ENCODE measurements around the gene AP2S1.
"Not testable (repeated sequence)": the region's sequence is repeated elsewhere in the genome, so short reads cannot be mapped to it uniquely, and the experiment has no call there.

AP2S1 gene

DNA sequence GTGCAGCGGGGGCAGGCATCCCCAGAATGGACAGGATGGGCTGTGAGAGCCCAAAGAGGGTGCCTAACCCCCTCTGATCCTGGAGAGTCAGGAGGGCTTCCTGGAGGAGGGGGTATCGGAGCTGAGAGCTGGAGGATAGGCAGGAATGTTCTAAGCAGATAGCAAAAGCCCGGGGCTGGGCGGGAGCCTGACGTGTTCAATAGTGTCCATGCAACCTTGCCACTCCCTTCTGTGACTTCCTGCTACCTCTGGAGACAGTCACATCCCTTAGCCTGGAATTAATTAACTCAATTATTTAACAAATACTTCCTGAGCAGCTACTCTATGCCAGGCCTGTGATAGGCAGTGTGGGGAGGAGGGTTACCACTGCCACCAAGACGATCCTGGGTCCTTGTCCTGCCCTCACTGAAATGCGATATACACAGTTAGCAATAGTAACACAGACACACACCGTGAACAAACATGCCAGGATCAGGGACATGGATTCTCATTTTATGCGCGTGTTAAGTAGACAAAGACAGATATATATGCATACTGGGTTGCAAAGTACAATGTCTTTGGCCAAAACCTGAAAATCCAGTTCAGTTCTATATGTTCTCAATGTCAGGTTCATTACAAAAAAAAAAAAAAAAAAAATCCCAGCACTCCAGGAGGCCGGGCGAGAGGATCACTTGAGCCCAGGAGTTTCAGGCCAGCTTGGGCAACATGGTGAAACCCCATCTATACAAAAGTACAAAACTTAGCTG is 10.7 kb downstream of the AP2S1 start:
- DNase-seq, result no peak

DNA sequence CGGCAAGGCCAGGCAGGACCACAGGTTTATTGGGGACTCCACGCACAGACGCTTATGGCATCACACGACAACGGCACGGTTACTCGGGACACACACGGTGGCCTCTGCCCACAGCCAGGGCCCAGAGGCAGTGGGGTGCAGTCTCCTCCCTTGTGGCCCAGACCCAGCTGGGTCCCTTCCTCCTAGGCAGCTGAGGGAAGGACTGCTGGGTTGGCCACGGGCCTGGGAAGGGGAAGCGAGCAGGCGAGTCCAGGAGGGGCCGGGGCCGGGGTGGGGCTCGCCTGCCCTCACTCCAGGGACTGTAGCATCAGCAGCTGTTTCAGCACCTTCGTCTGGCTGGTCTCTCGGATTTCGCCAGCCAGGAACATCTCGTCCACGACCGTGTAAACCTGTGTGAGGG is 12.5 kb downstream of the AP2S1 start:
- DNase-seq, result no peak

DNA sequence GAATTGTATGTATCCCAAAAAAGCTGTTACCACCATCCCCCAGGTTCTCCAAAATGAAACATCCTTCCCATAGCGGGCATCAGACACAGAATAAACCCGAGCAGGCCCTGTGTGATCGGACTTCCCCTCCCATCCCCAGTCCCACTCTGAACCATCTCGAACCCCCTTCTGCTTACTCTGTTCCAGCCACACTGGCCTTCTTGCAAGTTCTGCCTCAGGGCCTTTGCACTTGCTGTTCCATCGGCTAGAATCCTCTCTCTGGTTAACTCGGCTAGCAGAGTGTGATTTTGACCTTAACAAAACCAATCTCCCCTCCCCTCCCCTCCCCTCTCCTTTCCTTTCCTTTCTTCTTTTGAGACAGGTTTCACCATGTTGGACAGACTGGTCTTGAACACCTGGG is 15.7 kb downstream of the AP2S1 start:
- no peak for DNase-seq

DNA sequence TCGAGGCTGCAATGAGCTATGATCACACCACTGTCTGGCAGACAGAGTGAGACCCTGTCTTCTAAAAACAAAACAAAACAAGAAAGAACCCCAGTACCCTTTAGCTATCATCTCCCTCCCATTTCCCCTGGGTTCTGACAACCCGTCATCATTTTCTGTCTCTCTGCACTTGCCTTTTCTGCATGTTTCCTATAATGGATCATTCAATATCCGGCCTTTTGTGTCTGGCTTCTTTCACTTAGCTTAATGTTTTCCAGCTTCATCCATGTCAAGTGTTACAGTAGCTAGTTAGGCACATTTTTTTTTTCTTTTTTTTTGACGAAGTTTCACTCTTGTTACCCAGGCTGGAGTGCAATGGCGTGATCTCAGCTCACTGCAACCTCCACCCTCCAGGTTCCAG is 16.5 kb downstream of the AP2S1 start:
- DNase-seq, result no peak

DNA sequence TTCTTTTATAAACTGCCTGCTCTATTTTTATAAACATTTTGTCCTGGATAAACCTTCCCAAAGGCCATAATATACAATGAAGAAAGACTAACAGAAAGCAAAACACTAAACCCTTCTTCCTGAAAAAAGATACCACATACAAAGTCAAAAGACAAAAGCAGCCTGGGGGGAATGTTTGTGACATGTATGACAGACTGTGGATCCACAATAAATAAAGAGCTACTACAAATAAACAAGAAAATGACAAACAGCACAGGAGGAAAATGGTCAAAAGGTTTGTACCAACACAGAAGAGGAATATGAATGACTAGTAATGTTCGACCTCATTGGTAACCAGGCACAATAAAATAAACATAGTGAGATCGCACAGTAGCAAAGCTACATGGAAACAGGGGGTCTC is 19.8 kb downstream of the AP2S1 start:
- no peak for DNase-seq

DNA sequence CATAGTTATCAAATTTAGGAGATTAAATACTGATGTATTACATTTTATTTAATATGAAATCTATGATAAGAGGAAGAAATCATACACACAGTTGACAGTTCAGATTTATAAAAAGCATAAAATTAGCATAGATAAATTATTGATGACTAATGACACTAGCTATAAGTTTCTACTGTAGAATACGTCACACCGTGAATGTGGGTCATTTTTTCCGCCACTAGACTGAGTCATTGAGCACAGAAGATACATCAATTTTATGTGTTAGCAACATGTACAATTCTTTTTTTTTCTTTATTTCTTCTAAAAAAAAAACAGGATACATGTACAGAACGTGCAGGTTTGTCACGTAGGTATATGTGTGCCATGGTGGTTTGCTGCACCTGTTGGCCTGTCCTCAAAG is 22.2 kb downstream of the AP2S1 start:
- DNase-seq, result no peak

DNA sequence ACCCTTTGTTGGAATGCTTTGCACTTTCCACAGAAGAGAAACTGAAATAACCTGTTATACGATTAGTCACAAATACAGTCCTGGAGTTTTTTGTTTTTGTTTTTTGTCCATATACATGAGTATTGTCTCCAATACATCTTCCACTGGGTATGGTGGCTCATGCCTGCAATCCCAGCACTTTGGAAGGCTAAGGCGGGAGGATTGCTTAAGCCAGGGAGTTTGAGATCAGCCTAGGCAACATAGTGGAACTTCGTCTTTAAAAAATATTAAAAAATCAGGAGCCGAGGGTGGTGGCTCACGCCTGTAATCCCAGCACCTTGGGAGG is 25.0 kb downstream of the AP2S1 start:
- DNase-seq, result no peak

DNA sequence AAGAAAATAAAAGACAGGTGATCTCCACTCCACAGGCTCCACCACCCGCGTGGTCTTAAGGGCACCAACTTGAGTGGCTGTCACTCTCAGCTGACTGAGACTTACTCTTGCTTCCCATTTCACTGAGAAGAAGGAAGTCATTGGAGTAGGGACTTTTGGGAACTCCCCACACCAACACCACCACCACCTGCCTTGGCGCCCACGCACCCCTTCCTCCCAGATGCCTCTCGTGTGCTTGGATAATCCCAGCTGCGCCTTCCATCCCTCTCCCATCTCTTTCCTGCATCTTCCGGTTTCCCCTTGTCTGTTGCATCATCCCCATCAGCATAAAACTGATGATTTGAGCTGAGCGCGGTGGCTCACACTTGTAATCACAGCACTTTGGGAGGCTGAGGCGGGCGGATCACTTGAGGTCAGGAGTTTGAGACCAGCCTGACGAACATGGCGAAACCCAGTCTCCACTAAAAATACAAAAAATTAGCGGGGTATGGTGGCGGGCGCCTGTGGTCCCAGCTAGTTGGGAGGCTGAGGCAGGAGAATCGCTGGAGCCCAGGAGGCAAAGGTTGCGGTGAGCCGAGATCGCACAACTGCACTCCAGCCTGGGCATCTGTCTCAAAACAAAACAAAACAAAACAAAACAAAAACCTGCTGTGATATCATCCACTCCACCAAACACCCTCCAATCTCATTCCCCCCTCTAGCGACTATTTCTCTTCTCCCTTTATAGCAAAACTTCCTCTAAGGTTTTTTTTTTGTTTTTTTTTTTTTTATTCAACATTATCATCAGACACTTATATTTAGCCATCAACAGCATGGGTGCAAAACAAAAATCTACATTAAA is 25.5 kb downstream of the AP2S1 start:
- peak; percentile 24 to 43 for DNase-seq

DNA sequence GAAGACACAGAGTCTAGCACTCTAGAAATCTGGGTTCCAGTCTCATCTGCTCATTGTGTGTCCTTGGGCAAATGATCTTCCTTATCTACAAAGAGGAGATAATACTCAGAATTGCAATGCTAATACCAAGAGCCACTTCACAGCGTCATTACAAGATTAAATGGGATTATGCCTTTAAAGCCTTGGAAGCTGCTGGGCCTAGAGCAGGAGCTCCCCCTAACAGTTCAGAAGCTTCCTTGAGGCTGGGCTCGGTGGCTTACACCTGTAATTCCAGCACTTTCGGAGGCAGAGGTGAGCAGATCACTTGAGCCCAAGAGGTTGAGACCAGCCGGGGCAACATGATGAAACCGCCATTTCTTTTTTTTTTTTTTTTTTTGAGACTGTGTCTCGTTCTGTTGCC is 27.6 kb downstream of the AP2S1 start:
- no peak for DNase-seq

DNA sequence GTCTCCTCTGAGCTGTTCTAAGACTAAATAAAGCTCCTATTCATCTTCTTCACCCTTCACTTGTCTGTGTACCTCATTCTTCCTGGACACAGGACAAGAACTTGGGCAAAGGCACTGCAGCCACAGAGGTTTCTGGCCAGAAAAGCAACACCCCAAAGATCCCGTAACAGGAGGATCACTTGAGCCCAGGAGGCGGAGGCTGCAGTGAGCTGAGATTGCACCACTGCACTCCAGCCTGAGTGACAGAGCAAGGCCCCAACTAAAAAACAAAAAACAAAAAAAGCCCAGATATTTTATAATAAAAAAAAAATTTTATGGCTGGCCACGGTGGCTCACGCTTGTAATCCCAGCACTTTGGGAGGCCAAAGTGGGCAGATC is 28.2 kb downstream of the AP2S1 start:
- DNase-seq, result not testable (repeated sequence)

DNA sequence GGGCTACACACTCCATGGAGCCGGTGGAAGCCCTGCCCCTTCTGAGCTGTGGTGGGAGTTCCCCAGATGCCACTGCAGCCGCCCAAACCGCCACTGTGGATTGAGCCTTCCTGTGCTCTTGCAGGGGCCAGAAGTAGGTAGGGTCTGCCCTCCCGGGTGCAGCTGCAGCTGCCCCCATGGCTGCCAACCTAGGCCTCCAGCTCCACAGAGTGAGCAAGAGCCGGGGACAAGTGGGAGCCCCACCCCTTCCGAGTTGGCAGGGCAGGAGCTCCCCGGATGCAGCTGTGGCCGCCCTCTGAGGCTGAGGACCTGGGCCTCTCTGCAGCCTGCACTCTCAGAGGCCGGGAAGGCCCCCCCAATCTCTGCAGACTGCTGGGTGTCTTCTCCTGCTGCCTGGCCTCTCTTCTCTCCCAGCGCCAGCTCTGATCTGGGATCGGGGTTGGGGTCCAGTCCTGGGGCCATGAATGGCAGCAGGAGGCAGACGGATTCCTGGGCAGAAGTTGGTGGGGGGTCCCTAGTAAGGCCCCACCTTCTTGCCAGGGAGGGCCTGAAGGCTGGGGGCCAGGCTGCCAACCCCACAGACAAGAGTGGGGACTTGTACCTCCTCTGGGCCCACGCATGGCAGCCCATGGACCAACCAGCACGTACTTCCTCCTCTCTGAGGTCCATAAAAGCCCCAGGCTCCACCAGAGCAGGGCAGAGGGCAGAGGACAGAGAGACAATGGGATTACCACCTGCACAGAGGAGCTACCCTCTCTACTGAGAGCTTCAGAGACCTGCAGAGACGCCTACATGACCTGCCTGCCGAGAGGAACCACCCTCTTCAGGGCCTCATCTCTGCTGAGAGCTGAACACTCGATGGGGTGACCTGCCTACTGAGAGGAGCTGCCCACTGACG is 28.9 kb downstream of the AP2S1 start:
- DNase-seq, result peak; percentile 58 to 72

DNA sequence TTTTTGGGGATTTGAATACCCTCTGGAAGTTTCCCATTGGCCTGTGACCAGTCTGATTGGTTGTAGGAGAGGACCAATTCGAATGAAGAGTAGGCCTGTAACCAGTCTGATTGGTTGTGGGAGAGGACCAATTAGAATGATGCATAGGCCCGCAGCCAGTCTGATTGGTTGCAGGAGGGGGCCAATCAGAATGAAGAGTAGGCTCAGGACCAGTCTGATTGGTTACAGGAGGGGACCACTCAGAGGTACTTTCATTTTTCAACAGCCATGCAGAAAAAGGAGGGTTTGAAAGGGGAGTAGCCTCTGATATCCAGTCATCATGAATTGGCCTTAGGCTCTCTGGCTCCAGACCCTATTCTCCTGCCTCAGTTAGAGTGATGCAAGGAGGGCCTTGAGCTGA is 31.8 kb downstream of the AP2S1 start:
- DNase-seq, result no peak

DNA sequence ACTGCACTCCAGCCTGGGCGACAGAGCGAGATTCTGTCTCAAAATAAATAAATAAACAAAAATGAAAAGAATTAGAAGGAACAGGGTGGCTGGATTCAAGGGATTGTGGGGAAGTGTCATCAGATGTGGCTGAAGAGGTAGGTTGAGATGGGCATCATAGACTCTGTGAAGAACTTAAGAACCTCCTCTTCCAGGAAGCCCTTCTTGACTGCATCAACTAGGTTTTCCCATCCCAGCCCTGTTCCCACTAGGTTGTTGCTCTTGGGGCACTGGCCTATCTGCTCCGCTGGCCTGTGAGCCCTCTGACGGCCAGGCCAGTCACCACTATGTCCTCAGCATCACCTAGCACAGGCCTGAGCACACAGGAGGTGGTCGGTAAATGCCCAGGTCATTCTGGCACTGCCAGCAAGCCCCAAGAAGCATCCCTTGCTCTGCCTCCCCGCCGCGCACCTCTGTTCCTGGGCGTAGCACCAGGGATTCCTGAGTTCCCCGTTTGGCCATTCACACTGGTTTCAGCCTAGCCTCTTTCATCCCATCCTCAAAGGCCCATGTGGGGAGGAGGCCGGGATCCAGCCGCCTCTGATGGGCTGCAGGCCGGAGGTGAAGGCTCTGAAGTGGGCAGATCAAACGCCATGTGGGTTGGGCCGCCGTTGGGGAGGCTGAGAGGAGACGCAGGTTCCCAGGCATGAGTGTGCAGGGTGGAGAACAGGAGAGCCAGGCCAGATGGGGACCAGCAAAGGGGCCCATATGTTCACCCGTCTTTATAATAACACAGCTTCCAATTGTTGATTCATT is 34.6 kb downstream of the AP2S1 start:
- no peak for DNase-seq

DNA sequence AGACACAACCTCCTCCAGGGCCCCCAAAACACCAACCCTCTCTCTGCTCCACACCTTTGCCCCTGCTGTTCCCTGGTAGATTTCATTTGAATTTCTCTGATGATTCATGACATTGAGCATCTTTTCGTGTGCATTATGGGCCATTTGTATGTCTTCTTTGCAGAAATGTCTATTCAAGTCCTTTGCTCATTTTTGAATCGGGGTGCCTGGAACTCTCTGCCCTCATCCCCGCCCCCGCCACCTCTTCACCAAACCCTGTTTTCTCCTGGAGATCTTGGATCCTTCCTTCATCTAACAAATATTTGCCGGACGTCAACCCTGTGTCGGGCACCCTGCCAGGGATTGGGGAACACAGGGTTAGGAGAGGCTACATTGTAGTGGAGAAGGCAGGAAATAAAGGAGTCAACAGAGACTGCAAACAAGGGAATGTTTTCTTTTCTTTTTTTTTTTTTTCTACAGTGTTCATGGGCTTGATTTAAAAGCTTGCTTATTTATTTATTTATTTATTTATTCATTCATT is 36.7 kb downstream of the AP2S1 start:
- no peak for DNase-seq

DNA sequence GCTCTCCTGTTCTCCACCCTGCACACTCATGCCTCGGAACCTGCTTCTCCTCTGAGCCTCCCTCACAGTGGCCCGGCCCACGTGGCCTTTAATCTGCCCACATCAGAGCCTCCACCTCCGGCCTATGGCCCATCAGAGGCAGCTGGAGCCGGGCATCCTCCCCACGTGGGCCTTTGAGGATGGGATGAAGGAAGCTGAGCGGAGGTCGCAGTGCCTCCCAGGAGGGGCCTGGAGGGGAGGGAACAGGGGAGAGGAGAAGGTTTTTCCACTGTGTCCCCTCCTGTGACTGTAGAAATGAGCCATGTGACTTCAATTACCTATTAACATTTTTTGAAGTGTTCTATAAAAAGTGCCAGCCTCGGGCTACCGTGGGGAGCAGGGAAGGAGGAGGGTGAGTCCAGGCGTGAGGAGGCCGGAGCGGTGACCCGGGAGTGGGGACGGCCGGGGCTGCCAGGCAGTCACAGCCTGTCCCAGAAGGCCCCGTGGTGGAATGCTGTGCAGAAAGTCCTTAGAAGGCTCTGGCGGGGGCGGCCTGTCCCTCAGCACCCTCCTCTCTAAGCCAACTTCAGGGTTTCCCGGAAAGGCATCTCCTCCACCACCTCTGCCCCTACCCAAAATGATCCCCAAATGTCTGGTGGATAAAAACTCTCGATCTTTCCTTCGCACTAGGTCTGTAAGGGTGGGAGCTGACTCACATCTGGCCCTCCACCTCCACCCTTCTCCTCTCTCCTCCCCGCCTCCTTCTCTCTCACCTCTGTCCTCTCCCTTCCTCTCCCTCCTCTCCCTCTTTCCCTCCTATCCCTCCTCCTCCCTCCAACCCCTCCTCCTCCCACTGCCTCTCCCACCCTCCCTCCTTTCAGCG is 37.4 kb downstream of the AP2S1 start:
- DNase-seq, result no peak

DNA sequence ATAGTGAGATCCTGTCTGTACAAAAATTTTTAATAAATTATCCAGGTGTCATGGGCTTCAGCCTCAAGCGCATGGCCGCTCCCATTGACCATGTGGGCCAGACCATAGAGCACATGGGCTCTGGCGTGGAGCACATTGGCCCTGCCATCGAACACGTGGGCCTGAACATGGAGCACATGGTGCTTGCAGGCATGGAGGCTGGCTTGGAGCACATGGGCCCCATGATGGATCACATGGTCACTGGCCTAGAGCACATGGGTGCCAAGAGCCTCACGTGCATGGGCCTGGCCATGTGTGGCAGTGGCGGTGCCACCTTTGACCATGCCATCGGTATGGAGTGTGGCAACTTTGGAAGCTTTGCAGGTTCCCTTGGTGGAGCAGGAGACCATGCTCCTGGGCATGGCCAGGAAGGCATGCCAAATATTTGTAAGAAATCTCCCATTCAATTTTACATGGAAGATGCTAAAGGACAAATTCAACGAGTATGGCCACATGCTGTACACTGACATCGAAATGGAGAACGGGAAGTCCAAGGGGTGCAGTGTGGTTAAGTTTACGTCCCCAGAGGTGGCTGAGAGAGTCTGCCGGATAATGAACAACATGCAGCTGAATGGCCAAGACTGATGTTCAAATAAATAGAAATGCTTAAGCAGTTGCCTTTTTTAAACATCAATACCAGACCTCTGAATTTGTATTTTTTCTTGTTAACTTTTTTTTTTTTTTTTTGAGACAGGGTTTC is 40.9 kb downstream of the AP2S1 start:
- no peak for DNase-seq

DNA sequence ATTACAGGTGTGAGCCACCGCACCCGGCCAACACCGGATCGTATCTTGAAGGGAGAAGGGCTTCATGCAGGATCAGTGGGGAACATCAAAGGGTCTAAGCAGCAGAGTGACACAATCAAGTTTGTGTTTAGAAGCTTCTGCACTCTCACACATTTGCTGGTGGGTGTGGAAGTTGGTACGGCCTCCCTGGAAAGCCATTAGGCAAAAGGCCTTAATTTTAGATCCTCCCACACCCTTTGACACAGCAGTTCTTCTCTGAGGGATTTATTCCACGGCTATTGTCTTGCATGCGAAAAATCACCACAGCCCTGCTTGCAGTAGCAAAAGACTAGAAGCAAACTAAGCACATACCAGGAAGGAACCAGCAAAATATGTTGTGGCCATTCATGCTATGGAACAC is 44.0 kb downstream of the AP2S1 start:
- no peak for DNase-seq

DNA sequence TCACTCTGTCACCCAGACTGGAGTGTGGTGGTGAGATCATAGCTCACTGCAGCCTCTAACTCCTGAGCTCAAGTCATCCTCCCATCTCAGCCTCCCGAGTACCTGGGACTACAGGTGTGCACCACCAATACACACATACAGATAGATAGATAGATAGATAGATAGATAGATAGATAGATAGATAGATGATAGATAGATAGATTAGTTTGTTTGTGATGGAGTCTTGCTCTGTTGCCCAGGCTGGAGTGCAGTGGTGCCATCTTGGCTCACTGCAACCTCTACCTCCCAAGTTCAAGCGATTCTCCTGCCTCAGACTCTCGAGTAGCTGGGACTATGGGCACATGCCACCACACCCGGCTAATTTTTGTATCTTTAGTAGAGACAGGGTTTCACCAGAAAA is 46.2 kb downstream of the AP2S1 start:
- DNase-seq, result not testable (repeated sequence)

DNA sequence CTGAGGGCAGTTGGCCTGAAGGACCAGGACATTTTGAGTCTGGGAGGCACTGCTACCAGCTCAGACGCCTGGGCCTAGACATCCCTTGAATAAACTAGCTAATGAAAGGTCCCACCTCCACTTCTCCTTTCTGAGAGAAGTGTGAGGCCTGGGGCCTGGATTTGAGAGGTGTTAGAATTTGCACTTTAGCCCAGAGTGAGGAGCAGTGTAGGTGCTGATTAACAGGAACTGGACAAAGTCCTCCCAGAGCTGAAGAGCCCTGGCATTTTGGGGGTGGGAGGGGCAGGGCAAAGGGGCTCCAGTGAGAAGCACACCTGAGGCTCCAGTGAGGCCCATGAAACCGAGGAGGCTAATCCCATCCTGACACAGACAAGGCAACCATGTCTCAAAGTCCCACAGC is 47.1 kb downstream of the AP2S1 start:
- DNase-seq, result no peak

DNA sequence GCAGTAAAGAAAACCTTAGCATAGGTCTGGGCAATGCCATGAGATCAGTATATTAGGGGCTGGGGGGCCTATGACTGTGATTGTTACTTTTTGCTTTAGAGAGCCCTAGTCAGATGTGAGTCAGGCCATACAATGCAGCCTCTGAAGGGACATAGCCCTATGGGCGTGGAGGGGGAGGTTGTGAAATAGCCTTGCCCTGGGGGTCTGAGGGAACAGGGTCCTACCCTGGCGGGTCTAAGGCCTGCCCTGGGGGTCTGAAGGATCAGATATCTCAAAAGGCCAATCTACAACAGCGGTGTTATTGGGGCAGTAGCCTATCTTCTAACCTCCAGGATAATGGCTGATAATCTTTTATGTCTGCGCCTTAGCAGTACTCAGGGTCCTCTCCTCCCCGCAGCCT is 48.5 kb downstream of the AP2S1 start:
- no peak for DNase-seq

DNA sequence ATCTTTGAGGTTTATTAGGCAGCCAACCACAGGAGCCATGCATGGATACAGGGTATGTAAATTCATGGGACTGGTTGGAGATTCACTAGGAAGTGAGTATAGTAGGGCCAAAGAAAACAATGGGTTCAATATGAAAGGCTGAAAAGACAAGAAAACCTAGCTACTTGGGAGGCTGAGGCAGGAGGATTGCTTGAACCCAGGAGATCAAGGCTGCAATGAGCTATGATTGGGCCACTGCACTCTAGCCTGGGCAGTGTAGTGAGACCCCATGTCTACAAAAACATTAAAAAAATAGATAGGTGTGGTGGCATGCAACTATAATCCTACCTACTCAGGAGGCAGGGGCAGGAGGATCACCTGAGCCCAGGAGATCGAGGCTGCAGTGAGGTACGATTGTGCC is 51.9 kb downstream of the AP2S1 start:
- DNase-seq, result no peak
